ENCODE results near the gene BLTP1. TPM values are rescaled to one million over a fixed set of nuclear protein-coding genes. Genes with fewer than 3 reads are reported as not detected.

Gene BLTP1
- total RNA-seq, 2 donors from 2014 or later: 46.8 to 74.7 TPM

DNA sequence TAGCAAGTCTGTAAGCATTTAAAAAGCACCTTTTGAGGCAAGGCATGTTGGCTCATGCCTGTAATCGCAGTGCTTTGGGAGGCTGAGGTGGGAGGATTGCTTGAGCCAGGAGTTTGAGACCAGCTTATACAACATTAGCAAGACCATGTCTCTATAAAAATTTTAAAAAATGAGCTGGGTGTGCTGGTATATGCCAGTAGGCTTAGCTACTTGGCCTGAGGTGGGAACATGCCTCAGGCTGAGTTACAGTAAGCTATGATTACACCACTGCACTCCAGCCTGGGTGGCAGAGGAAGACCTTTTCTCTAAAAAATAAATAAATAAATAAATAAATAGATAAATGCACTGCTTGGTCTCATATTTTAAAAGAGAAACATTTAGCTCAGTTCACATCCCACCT is 26.8 kb downstream of the BLTP1 start:
- 96% methylated on average over 1 of the region's 1 CpG for WGBS, 2 donors
- Histone ChIP-seq H3K27ac (no peak overlapping the region), H3K4me1 (no peaks in the 10 kb centered on the region), H3K27me3 (no peaks in the 10 kb centered on the region), H3K4me3 (no peak overlapping the region), H3K9me3 (no peaks in the 10 kb centered on the region), H3K36me3 (replicated peaks in 1 of 2; ENCODE audit: insufficient read depth in 1 of 2, low read depth in 2 of 2) (peaks cover 0 to 16% of the 10 kb centered on the region in 2 donors)
- intact Hi-C loops (cut with DNase I): no loop called here
- no peak for DNase-seq
- TF ChIP-seq, protein P1, sequence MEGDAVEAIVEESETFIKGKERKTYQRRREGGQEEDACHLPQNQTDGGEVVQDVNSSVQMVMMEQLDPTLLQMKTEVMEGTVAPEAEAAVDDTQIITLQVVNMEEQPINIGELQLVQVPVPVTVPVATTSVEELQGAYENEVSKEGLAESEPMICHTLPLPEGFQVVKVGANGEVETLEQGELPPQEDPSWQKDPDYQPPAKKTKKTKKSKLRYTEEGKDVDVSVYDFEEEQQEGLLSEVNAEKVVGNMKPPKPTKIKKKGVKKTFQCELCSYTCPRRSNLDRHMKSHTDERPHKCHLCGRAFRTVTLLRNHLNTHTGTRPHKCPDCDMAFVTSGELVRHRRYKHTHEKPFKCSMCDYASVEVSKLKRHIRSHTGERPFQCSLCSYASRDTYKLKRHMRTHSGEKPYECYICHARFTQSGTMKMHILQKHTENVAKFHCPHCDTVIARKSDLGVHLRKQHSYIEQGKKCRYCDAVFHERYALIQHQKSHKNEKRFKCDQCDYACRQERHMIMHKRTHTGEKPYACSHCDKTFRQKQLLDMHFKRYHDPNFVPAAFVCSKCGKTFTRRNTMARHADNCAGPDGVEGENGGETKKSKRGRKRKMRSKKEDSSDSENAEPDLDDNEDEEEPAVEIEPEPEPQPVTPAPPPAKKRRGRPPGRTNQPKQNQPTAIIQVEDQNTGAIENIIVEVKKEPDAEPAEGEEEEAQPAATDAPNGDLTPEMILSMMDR (IDR thresholded peaks at IDR 0.05): no peak
- TF ChIP-seq POLR2A (IDR thresholded peaks at IDR 0.05): no peak
- no peak for ATAC-seq

DNA sequence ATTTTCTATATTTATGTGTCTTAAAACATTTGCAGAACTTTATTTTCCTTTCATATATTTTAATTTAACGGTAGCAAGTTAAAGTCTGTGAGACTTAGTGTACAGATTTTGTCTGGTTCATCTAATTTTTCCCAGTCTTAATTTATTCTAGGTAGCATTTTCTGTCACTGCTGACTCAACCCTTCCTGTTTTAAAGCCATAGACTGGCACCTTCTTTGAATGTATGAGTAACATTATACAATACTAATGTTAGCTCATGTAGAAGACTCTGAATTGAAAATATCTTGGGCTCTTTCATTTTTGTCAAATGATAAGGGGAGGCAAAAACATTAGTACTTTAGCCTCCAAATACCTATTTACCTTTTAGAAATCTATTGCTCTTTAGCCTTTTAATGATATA is 43.6 kb downstream of the BLTP1 start:
- H3K36me3 ChIP-seq (replicated peaks in 1 of 2; ENCODE audit: insufficient read depth in 1 of 2, low read depth in 2 of 2): peaks cover 0 to 10% of the 10 kb centered on the region in 2 donors

More for the DNA sequence above, 43.6 kb downstream of the BLTP1 start:
- no peak for TF ChIP-seq POLR2A (IDR thresholded peaks at IDR 0.05)
- TF ChIP-seq, protein P1 (IDR thresholded peaks at IDR 0.05): no peak
- DNase-seq (no peak), ATAC-seq (no peak)
- Histone ChIP-seq H3K4me1 (no peaks in the 10 kb centered on the region), H3K4me3 (no peak overlapping the region), H3K27me3 (no peaks in the 10 kb centered on the region), H3K27ac (no peak overlapping the region), H3K9me3 (no peaks in the 10 kb centered on the region)
- intact Hi-C loops (cut with DNase I): no loop called here
- 78 to 92% methylated on average over 1 of the region's 1 CpG for WGBS, 2 donors

Other genes starting within 250 kb of the BLTP1 start
- under 1 TPM in 1 of 2 donors, not detected in 1; 0.26 TPM for gene TRPC3, start 200.3 kb upstream of the BLTP1 start, total RNA-seq
- not detected for gene ADAD1, start 226.7 kb downstream of the BLTP1 start, total RNA-seq